ENCODE measurements around the gene MUC3A. TPM values are rescaled to one million over a fixed set of nuclear protein-coding genes. Genes with fewer than 3 reads are reported as not detected.
"Not testable (repeated sequence)": the region's sequence is repeated elsewhere in the genome, so short reads cannot be mapped to it uniquely, and the experiment has no call there.

MUC3A gene
- total and polyA plus RNA-seq, 10 of the 15 experiments (the other 5 are each of a cell fraction or from before 2014, with no cell fraction given): 0.07 to 0.10 TPM; not detected in 8

GRCh38 chr7:100991631-100992030 lies 42.3 kb downstream of the MUC3A start:
- RAD21 ChIA-PET (ENCODE audit: unreplicated experiment): no interaction called here
- no peaks in the 10 kb centered on the region; the same call in 1 of the 3 replicates for H3K9me3 ChIP-seq (replicated peaks; ENCODE audit: control insufficient read depth, insufficient read depth, low read length)
- TF ChIP-seq ZNF24 (IDR thresholded peaks at IDR 0.05) (no peak), NR2C2 (IDR thresholded peaks at IDR 0.05; ENCODE audit: borderline replicate concordance, control insufficient read depth, insufficient read length, low read depth) (no peak), USF1 (IDR thresholded peaks at IDR 0.05; ENCODE audit: borderline replicate concordance, extremely low read length, insufficient read depth, low read depth, low read length) (no peak), ZNF207 (IDR thresholded peaks at IDR 0.05; ENCODE audit: borderline replicate concordance) (no peak), POLR2AphosphoS5 (IDR thresholded peaks at IDR 0.05; ENCODE audit: low read length) (no peak), SUPT20H (IDR thresholded peaks at IDR 0.05; ENCODE audit: borderline replicate concordance, control insufficient read depth, low read depth, low read length) (no peak), RBBP5 (conservative IDR thresholded peaks at IDR 0.05) (no peak), CBX5 (IDR thresholded peaks at IDR 0.05; ENCODE audit: low read depth) (no peak), PKNOX1 (IDR thresholded peaks at IDR 0.05) (no peak), BMI1 (IDR thresholded peaks at IDR 0.05; ENCODE audit: borderline replicate concordance) (no peak), NBN (IDR thresholded peaks at IDR 0.05) (no peak), BHLHE40 (IDR thresholded peaks at IDR 0.05; ENCODE audit: borderline replicate concordance in 1 of 2, low read depth in 2 of 2, low read length in 1 of 2) (no peak), CREM (IDR thresholded peaks at IDR 0.05; ENCODE audit: low read depth) (no peak), RELA (IDR thresholded peaks at IDR 0.05; ENCODE audit: borderline replicate concordance, partially characterized antibody) (no peak), EZH2 (IDR thresholded peaks at IDR 0.05; ENCODE audit: borderline replicate concordance, control insufficient read depth, low read depth, low read length) (no peak), MAX (IDR thresholded peaks at IDR 0.05; ENCODE audit: low read depth, low read length) (no peak)
- no TSS peak for BruUV-seq (replicated peaks)
- CTCF ChIA-PET: no interaction called here
- no peaks in the 10 kb centered on the region for H3K27me3 ChIP-seq (replicated peaks in 1 of 2; ENCODE audit: control insufficient read depth in 2 of 2, insufficient read depth in 2 of 2, low read length in 1 of 2)
- intact Hi-C loops (cut with micrococcal nuclease; ENCODE audit: unreplicated experiment) (no loop called here), in situ Hi-C loops (cut with MboI) (no loop called here)
- H2AFZ ChIP-seq (ENCODE audit: control insufficient read depth, low read depth, low read length): no peak overlapping the region
- SMC1A ChIA-PET (ENCODE audit: uncharacterized antibody, unreplicated experiment): no interaction called here
- no peaks in the 10 kb centered on the region for H3K36me3 ChIP-seq (ENCODE audit: control insufficient read depth in 2 of 2, insufficient read depth in 2 of 2, low read length in 1 of 2)
- no peak overlapping the region for H3K9ac ChIP-seq (ENCODE audit: control insufficient read depth, insufficient read depth, low read length)
- H3K4me3 ChIP-seq: no peak overlapping the region
- H3K4me2 ChIP-seq (ENCODE audit: control insufficient read depth, insufficient read depth): no peak overlapping the region
- DNase-seq (ENCODE audit: low read depth, low spot score): no peak
- H3K4me1 ChIP-seq (ENCODE audit: control insufficient read depth, insufficient read depth, low read length): no peaks in the 10 kb centered on the region
- no peaks in the 10 kb centered on the region for H3K79me2 ChIP-seq (ENCODE audit: control insufficient read depth, insufficient read depth, low read length)
- POLR2A ChIA-PET: no interaction called here
- no peak for ATAC-seq
- 45% methylated on average over 9 of the region's 9 CpGs for WGBS (ENCODE audit: insufficient coverage, insufficient replicate concordance, low lambda C conversion rate, missing lambda C conversion rate)
- no peak overlapping the region for H3K27ac ChIP-seq (ENCODE audit: control insufficient read depth, insufficient read depth)
- H4K20me1 ChIP-seq (ENCODE audit: control insufficient read depth, insufficient read depth): no peaks in the 10 kb centered on the region
- no peak for FAIRE-seq

- CTCF ChIA-PET; FAIRE-seq; RAD21 ChIA-PET (ENCODE audit: unreplicated experiment); POLR2A ChIA-PET; BruUV-seq (replicated peaks); H3K36me3 ChIP-seq (ENCODE audit: control insufficient read depth in 2 of 2, insufficient read depth in 2 of 2, low read length in 1 of 2); H3K9me3 ChIP-seq (replicated peaks; ENCODE audit: control insufficient read depth, insufficient read depth, low read length); H3K9ac ChIP-seq (ENCODE audit: control insufficient read depth, insufficient read depth, low read length); H3K27me3 ChIP-seq (replicated peaks in 1 of 2; ENCODE audit: control insufficient read depth in 2 of 2, insufficient read depth in 2 of 2, low read length in 1 of 2); intact Hi-C loops (cut with micrococcal nuclease; ENCODE audit: unreplicated experiment); H3K27ac ChIP-seq (ENCODE audit: control insufficient read depth, insufficient read depth); H3K4me1 ChIP-seq (ENCODE audit: control insufficient read depth, insufficient read depth, low read length); ATAC-seq; H3K79me2 ChIP-seq (ENCODE audit: control insufficient read depth, insufficient read depth, low read length); SMC1A ChIA-PET (ENCODE audit: uncharacterized antibody, unreplicated experiment); H4K20me1 ChIP-seq (ENCODE audit: control insufficient read depth, insufficient read depth); DNase-seq (ENCODE audit: low read depth, low spot score); H2AFZ ChIP-seq (ENCODE audit: control insufficient read depth, low read depth, low read length); H3K4me3 ChIP-seq; H3K4me2 ChIP-seq (ENCODE audit: control insufficient read depth, insufficient read depth); in situ Hi-C loops (cut with MboI): not testable (repeated sequence)
- WGBS (ENCODE audit: insufficient coverage, insufficient replicate concordance, low lambda C conversion rate, missing lambda C conversion rate): 54% methylated on average over 12 of the region's 12 CpGs
Measured at GRCh38 chr7:100992280-100992679, 42.9 kb downstream of the MUC3A start.
